SHP77 treated with DMSO at 0.1 percent for 48 hours (cell line): ENCODE results near the gene GPR108.
"Not testable (repeated sequence)": the region's sequence is repeated elsewhere in the genome, so short reads cannot be mapped to it uniquely, and the experiment has no call there.

ENCODE experiments used
- DNase-seq: peaks from one replicate; lab custom pipeline; 2025; lab: John Stamatoyannopoulos, UW

Gene GPR108

DNA sequence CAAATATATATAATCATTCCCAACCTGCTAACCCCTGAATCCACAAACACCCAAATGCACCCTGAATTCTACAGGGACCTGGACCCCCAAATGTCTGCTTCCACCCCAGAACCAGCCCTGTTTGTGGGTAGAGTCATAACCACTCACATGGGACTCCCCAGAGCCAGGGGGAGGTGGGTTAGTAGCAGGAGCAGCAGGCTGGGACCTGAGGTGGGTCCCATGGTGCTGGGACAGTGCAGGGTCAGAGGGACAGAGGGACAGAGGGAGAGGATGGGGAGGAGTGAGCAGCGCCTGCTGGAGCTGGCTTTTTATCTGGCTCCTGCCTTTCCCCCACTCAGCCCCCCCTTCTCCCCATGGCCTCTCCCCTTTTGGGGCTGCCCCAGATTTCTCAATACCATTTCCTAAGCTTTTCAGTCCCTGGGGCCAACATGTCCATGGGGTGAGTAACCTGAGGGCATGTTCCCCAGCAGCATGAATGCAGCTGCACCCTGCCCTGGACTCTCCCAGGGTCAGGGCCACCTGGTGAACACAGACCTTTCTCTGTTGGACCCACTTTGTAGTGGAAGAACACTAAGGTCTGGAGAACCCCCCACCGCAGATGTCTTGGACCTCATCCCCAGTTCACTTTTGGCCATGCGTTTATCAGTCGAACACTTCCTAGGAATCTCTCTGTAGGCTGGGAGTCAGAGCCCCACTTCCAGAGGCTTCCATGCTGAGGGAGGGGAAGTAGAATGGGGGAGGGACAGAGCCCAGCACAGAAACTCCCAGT lies 16.8 kb downstream of the GPR108 start, which contains the start of gene C3:
Gene C3, minus strand, starts transcription at position 282 of the 769 bp plus-strand sequence. Its CDS starts 61 bp downstream, at position 221.
- no peak for DNase-seq

GRCh38 chr19:6719992-6720368 lies 17.4 kb downstream of the GPR108 start:
- DNase-seq, result no peak

GRCh38 chr19:6719540-6719861 lies 17.9 kb downstream of the GPR108 start:
- no peak for DNase-seq

GRCh38 chr19:6718741-6719539 lies 18.4 kb downstream of the GPR108 start:
- no peak for DNase-seq

DNA sequence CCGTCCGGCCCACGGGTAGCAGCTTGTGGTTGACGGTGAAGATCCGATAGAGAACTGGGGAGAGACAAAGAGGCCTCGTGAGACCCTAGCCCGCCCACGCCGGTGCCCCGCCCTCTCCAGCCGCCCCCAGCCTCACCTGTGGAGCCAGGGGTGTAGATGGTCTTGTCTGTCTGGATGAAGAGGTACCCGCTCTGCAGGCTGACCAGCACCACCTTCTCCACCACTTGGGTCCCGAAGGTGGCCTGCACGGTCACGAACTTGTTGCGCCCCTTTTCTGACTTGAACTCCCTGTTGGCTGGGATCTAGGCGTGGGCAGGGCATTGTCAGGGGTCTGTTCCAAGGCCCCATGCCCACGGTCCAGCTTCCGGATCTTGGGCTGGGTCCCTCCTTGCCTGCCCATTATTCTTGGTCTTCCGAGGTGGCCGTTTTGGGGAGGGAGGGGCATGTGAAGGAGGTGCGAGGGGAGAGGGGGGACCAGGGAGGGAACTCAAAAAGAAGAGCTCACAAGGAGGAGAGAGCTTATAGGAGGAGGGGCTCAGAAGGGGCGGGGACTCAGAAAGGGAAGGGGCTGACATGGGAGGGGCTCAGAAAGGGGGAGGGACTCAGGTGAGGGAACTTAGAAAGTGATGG lies 19.2 kb downstream of the GPR108 start:
- no peak for DNase-seq

DNA sequence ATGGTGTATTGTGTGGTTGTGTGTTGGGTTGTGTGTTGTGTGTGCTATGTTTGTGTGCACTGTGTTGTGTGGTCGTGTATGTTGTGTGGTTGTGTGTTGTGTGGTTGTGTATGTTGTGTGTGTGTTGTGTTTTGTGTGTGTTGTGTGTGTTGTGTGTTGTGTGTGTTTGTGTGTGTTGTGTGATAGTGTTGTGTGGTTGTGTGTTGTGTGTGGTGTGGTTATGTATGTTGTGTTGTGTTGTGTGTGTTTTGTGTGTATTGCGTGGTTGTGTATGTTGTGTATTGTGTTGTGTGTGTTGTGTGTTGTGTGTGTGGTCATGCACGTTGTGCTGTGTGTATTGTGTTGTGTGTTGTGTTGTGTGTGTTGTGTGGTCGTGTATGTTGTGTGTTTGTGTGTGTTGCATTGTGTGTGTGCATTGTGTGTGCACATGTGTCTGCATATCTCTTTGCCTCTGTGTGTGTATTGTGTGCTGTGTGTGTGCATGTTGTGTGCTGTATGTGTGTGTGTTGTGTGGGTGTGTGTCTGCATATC lies 19.9 kb downstream of the GPR108 start:
- DNase-seq, result no peak

GRCh38 chr19:6717036-6717435 lies 20.3 kb downstream of the GPR108 start:
- DNase-seq, result no peak

- no peak for DNase-seq
Observed at GRCh38 chr19:6716610-6716970, 20.8 kb downstream of the GPR108 start.

DNA sequence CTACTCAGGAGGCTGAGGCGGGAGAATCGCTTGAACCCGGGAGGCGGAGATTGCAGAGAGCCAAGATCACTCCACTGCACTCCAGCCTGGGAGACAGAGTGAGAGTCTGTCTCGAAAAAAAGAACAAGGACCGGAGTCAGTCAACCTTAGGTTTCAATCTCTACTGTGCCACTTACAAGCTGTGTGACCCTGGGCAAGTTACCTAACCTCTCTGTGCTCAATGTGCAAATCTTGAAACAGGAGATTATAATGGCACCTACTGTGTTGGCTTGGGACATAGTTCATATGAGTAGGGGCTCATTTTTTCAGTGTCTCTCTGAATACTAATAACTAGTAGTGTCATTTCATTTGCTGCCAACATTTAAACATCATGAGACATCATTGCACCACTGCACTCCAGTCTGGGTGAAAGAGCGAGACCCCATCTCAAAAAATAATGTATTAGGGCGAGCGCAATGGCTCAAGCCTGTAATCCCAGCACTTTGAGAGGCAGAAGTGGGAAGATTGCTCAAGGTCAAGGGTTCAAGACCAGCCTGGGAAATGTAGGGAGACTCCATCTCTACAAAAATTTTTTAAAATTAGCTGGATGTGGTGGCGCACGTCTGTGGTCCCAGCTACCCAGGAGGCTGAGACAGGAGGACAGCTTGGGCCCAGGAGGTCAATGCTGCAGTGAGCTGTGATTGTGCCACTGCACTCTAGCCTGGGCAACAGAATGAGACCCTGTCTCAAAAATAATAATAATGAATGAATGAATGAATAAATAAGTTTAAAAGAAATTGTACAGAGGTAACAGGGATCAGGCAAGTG lies 22.4 kb downstream of the GPR108 start:
- DNase-seq, result no peak

- DNase-seq, result no peak
Observed at GRCh38 chr19:6713773-6714692, 23.3 kb downstream of the GPR108 start.

- no peak for DNase-seq
Observed at GRCh38 chr19:6712692-6713670, 24.4 kb downstream of the GPR108 start.

DNA sequence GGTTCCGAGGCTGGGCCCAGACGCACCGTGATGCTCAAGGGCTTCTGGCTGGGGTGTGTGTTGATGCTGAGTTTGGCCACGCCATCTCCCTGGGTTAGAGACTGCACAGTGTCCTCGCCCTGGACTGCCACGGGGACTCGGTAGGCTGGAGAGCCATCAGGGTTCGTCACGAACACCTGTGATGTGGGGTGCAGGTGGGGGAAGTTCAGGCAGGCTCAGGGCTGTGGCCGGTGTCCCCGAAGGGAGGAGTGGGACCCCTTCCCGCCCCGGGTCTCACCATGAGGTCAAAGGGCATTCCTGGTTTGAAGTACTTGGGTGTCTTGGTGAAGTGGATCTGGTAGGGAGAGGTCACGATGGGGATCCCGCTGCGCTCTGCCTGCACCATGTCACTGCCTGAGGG lies 25.1 kb downstream of the GPR108 start:
- DNase-seq, result no peak

- no peak for DNase-seq
Observed at GRCh38 chr19:6711605-6712004, 25.8 kb downstream of the GPR108 start.

- no peak for DNase-seq
Observed at GRCh38 chr19:6711078-6711361, 26.4 kb downstream of the GPR108 start.

DNA sequence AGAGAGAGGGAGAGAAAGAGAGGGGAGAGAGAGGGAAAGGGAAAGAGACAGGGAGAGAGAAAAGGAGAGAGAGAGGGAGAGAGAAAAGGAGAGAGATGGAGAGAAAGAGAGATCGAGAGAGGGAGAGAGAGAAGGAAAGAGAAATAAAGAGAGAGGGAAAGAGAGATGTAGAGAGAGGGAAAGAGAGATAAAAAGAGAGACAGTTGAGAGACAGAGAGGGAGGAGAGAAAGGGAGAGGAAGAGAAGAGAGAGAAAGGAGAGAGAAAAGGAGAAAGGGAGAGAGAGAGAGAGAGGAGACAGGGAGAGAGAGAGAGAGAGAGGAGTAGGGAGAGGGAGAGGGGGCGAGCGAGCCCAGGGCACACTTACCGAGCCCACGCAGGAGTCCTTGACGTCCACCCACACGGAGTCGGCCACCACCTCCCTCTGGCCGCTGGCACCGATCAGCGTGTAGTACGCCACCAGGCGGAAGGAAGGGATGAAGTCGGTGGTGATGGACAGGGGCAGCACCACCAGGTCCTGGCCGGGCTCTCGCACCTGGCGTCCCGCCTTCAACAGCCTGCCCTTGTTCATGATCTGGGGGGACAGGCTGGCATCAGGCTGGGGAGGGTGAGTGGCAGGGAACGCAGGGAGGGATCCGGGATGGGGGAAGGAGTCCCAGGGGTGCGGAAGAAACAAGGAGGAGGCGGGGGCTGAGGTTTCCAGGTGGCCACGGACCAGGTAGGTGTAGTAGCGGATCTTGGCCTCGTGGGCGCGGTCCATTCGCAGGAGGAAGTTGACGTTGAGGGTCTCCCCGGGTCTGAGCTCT lies 26.9 kb downstream of the GPR108 start:
- DNase-seq, result no peak

DNA sequence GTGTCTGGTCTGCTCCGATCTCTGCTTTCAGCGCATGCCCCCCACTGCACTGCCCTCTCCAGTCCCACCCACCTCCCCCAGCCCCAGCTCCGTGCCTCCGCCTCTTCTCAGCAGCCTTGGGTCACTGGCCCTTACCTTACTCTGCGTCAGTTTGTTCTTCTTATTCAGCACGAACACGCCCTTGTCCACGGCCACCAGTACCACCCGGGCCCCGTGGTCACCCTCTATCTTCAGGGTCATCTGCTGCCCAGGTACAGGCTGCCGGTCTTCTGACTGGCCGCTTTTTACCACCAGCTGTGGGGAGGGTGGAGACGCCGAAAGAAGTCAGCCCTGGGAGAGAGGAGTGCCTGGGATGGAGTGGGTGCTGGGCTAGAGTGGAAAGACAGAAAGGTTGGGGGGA lies 27.8 kb downstream of the GPR108 start:
- DNase-seq, result no peak

GRCh38 chr19:6708913-6709312 lies 28.5 kb downstream of the GPR108 start:
- DNase-seq, result not testable (repeated sequence)

DNA sequence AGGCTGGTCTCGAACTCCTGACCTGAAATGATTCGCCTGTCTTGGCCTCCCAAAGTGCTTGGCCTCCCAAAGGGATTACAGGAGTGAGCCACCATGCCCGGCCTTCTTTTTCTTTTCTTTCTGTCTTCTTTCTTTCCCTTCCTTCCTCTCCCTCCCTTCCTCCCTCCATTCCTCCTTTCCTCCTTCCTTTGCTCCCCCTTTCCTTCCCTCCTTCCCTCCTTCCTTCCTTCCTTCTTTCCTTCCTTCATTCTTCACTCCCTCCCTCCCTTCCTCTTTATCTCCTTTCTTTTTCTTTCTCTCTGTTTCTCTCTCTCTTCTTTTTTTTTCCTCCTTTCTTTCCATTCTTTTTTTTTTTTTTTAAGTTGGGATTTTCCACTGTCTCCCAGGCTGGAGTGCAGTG lies 29.0 kb downstream of the GPR108 start:
- no peak for DNase-seq

DNA sequence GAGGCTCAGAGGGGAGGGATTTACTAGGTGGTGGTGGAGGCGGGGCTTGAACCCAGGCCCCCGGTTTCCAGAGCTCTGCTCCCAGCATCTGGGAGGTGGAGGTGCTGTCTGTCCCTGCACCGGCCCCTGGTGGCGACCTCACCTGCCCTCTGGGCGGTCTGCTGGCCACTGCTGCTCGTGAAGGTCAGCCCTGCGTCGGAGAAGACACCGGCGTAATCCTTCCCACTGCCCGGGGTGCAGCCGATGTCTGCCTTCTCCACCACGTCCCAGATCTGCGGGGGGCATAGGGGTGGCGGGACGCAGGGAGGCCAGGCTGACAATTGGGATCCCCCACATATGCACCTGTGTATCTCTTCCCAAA lies 29.7 kb downstream of the GPR108 start:
- no peak for DNase-seq
